Measurements from ENCODE around the gene KCNE1. TPM values are rescaled to one million over a fixed set of nuclear protein-coding genes. Genes with fewer than 3 reads are reported as not detected.

Gene KCNE1
- total and polyA plus RNA-seq, 9 donors, result 0.21 to 4.7 (median 0.88) TPM; not detected in 2

- Histone ChIP-seq H3K27me3 (no peaks in the 10 kb centered on the region), H3K4me3 (no peak overlapping the region), H3K27ac (no peak overlapping the region), H3K36me3 (no peaks in the 10 kb centered on the region), H3K9me3 (no peaks in the 10 kb centered on the region), H3K4me1 (ENCODE audit: insufficient read depth) (peaks cover 3% of the 10 kb centered on the region)
- no peak for DNase-seq
- intact Hi-C loops (cut with DNase I), result no loop called here
- 95 to 97% (median 96%) methylated on average over 7 of the region's 7 CpGs for WGBS, 3 donors
- TF ChIP-seq, protein P1, sequence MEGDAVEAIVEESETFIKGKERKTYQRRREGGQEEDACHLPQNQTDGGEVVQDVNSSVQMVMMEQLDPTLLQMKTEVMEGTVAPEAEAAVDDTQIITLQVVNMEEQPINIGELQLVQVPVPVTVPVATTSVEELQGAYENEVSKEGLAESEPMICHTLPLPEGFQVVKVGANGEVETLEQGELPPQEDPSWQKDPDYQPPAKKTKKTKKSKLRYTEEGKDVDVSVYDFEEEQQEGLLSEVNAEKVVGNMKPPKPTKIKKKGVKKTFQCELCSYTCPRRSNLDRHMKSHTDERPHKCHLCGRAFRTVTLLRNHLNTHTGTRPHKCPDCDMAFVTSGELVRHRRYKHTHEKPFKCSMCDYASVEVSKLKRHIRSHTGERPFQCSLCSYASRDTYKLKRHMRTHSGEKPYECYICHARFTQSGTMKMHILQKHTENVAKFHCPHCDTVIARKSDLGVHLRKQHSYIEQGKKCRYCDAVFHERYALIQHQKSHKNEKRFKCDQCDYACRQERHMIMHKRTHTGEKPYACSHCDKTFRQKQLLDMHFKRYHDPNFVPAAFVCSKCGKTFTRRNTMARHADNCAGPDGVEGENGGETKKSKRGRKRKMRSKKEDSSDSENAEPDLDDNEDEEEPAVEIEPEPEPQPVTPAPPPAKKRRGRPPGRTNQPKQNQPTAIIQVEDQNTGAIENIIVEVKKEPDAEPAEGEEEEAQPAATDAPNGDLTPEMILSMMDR (IDR thresholded peaks at IDR 0.05), result no peak
- TF ChIP-seq POLR2A (IDR thresholded peaks at IDR 0.05) (no peak), EP300 (IDR thresholded peaks at IDR 0.05) (no peak)
These were observed 11.1 kb upstream of the KCNE1 start for GRCh38 chr21:34523019-34523555.

DNA sequence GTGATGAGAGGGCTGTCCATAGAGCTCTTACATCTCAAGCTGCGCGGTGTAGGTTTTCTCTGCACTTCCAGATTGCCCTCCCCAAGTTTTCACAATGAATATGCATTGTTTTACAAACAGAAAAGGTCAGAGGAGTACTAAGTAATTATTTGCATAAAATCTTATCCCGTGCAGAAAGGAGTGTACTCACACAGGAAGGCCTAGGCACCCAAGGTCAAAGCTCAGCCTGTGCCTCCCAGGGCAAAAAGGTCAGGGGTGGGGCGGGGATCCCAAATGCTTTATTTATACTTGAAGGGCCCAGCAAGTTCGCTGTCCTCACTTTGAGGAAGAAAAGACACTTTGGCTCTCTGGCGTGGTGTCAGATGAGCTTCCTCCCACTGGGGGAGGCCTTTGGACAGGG lies 10.3 kb upstream of the KCNE1 start:
- Histone ChIP-seq H3K9me3 (no peaks in the 10 kb centered on the region), H3K36me3 (no peaks in the 10 kb centered on the region), H3K4me1 (ENCODE audit: insufficient read depth) (peaks cover 3% of the 10 kb centered on the region), H3K27ac (no peak overlapping the region), H3K4me3 (no peak overlapping the region), H3K27me3 (no peaks in the 10 kb centered on the region)
- no peak for TF ChIP-seq POLR2A (IDR thresholded peaks at IDR 0.05)
- TF ChIP-seq EP300 (IDR thresholded peaks at IDR 0.05), result no peak
- TF ChIP-seq, protein P1 (IDR thresholded peaks at IDR 0.05), result no peak
- WGBS, 3 donors, result 56 to 75% (median 61%) methylated on average over 6 of the region's 6 CpGs
- intact Hi-C loops (cut with DNase I), result no loop called here
- no peak for DNase-seq

DNA sequence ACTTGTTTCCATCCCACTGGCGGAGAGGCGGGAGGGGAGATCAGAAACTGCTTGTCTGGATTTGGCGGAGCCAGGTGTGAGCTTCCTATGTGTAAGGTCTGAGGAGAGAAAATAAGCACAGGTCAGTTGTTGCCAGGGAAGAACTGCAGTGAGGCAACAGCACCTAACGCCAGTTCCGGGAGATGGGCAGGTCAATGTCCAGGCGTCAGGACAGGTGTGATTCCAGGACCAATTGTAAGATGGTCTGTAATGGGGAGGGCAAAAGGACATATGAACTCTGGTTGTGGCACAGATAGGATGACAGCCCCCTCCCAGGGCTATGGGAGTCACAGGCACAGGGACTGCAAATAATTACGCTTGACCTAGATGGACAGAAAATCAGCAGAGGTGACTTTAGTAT lies 9.6 kb upstream of the KCNE1 start:
- Histone ChIP-seq H3K4me1 (ENCODE audit: insufficient read depth) (peaks cover 3% of the 10 kb centered on the region), H3K36me3 (no peaks in the 10 kb centered on the region), H3K9me3 (no peaks in the 10 kb centered on the region), H3K4me3 (no peak overlapping the region), H3K27me3 (no peaks in the 10 kb centered on the region), H3K27ac (no peak overlapping the region)
- 92 to 97% (median 95%) methylated on average over 7 of the region's 7 CpGs for WGBS, 3 donors
- no peak for TF ChIP-seq EP300 (IDR thresholded peaks at IDR 0.05)
- TF ChIP-seq, protein P1 (IDR thresholded peaks at IDR 0.05), result no peak
- no peak for TF ChIP-seq POLR2A (IDR thresholded peaks at IDR 0.05)
- intact Hi-C loops (cut with DNase I), result no loop called here
- DNase-seq, result no peak

GRCh38 chr21:34520764-34521508 lies 8.9 kb upstream of the KCNE1 start:
- H3K27me3 ChIP-seq, result no peaks in the 10 kb centered on the region
- TF ChIP-seq, protein P1 (IDR thresholded peaks at IDR 0.05), result no peak
- TF ChIP-seq POLR2A (IDR thresholded peaks at IDR 0.05) (no peak), EP300 (IDR thresholded peaks at IDR 0.05) (no peak)
- H3K4me1 ChIP-seq (ENCODE audit: insufficient read depth), result peaks cover 3% of the 10 kb centered on the region
- H3K9me3 ChIP-seq, result no peaks in the 10 kb centered on the region
- no peak overlapping the region for H3K4me3 ChIP-seq
- DNase-seq, result no peak
- H3K27ac ChIP-seq, result no peak overlapping the region
- intact Hi-C loops (cut with DNase I), result no loop called here
- 93 to 95% (median 93%) methylated on average over 20 of the region's 20 CpGs for WGBS, 3 donors
- no peaks in the 10 kb centered on the region for H3K36me3 ChIP-seq

All from ovary (tissue), 9 donors.